ENCODE results near the gene SLC8A1. TPM values are rescaled to one million over a fixed set of nuclear protein-coding genes. Genes with fewer than 3 reads are reported as not detected.

SLC8A1 gene
- polyA plus RNA-seq, 3 donors, result 16.9 to 18.2 (median 18.0) TPM

DNA sequence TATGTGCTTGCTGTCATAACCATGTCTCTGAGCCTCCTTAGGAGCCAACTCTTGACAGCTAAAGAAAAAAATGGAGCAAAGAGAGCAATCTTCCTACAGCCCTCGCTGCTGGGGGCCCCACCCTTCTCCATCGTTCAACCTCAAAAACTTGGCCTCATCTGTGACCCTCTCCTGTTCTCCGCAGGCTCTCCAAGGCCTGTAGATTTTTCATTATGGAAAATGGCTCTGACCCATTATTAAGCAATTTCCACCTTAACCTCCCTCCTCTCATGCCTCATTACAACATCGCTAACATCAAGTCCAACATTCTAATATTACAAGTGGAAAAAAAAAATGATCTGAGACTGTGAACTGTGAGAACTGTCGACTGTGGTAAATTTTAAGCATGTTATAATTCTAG is 98.7 kb downstream of the SLC8A1 start:
- H3K27ac ChIP-seq (ENCODE audit: low read depth in 1 of 2, low read length in 2 of 2), result peak overlapping the region in 1 of 2 donors; percentile 58
- H3K4me1 ChIP-seq (ENCODE audit: control insufficient read depth in 1 of 2, insufficient read depth in 2 of 2, low read length in 2 of 2), result peaks cover 18 to 28% of the 10 kb centered on the region in 2 donors
- H3K4me2 ChIP-seq (replicated peaks; ENCODE audit: extremely low read depth, low read length, poor library complexity, severe bottlenecking), result no peak overlapping the region
- H3K9me3 ChIP-seq (replicated peaks in 1 of 2; ENCODE audit: control insufficient read depth in 1 of 2, insufficient read depth in 1 of 2, low read length in 2 of 2), result no peaks in the 10 kb centered on the region
- Mint-ChIP-seq H3K9me3 (no peaks in the 10 kb centered on the region), H3K27me3 (ENCODE audit: low read depth in 3 of 3) (no peaks in the 10 kb centered on the region), H3K4me3 (no peak overlapping the region), H3K27ac (peak overlapping the region in 4 of 7 donors; percentile 43 to 76 (median 56)), H3K4me1 (peaks cover 39% of the 10 kb centered on the region), H3K36me3 (peaks cover 21 to 29% of the 10 kb centered on the region in 2 donors)
- H3K79me2 ChIP-seq (ENCODE audit: insufficient read depth, low read length), result peaks cover 63% of the 10 kb centered on the region
- no peaks in the 10 kb centered on the region for H3K27me3 ChIP-seq (ENCODE audit: control insufficient read depth in 2 of 2, insufficient read depth in 2 of 2, low read length in 2 of 2)
- DNase-seq, result no peak
- H3K4me3 ChIP-seq (replicated peaks in 1 of 3; ENCODE audit: low read depth in 2 of 3, low read length in 3 of 3), result no peak overlapping the region
- TF ChIP-seq, protein P1, sequence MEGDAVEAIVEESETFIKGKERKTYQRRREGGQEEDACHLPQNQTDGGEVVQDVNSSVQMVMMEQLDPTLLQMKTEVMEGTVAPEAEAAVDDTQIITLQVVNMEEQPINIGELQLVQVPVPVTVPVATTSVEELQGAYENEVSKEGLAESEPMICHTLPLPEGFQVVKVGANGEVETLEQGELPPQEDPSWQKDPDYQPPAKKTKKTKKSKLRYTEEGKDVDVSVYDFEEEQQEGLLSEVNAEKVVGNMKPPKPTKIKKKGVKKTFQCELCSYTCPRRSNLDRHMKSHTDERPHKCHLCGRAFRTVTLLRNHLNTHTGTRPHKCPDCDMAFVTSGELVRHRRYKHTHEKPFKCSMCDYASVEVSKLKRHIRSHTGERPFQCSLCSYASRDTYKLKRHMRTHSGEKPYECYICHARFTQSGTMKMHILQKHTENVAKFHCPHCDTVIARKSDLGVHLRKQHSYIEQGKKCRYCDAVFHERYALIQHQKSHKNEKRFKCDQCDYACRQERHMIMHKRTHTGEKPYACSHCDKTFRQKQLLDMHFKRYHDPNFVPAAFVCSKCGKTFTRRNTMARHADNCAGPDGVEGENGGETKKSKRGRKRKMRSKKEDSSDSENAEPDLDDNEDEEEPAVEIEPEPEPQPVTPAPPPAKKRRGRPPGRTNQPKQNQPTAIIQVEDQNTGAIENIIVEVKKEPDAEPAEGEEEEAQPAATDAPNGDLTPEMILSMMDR (IDR thresholded peaks at IDR 0.05), result no peak
- peaks cover 0 to 16% of the 10 kb centered on the region in 2 donors for H3K36me3 ChIP-seq (replicated peaks in 1 of 2; ENCODE audit: control insufficient read depth in 1 of 2, insufficient read depth in 2 of 2, low read length in 2 of 2)
- 89% methylated on average over 3 of the region's 5 CpGs for WGBS (ENCODE audit: insufficient coverage)
- peaks cover 98% of the 10 kb centered on the region for H4K20me1 ChIP-seq (ENCODE audit: insufficient read depth, low read length)
- H2AFZ ChIP-seq (ENCODE audit: insufficient read depth, low read depth, low read length, poor library complexity, severe bottlenecking), result no peak overlapping the region
- intact Hi-C loops (cut with micrococcal nuclease), result no loop called here
- no peak overlapping the region for H3K9ac ChIP-seq (ENCODE audit: insufficient read depth, low read length, poor library complexity, severe bottlenecking)

GRCh38 chr2:40352703-40353099 is 99.2 kb downstream of the SLC8A1 start:
- H3K4me1 ChIP-seq (ENCODE audit: control insufficient read depth in 1 of 2, insufficient read depth in 2 of 2, low read length in 2 of 2), result peaks cover 18 to 28% of the 10 kb centered on the region in 2 donors
- H3K27me3 Mint-ChIP-seq (ENCODE audit: low read depth in 3 of 3), result no peaks in the 10 kb centered on the region
- H3K36me3 Mint-ChIP-seq, result peaks cover 20 to 31% of the 10 kb centered on the region in 2 donors
- no peak overlapping the region for H3K4me3 Mint-ChIP-seq
- TF ChIP-seq, protein P1 (IDR thresholded peaks at IDR 0.05), result no peak
- WGBS (ENCODE audit: insufficient coverage), result 100% methylated on average over 4 of the region's 7 CpGs
- peak overlapping the region in 1 of 2 donors; percentile 58 for H3K27ac ChIP-seq (ENCODE audit: low read depth in 1 of 2, low read length in 2 of 2)
- H2AFZ ChIP-seq (ENCODE audit: insufficient read depth, low read depth, low read length, poor library complexity, severe bottlenecking), result no peak overlapping the region
- no peak overlapping the region for H3K9ac ChIP-seq (ENCODE audit: insufficient read depth, low read length, poor library complexity, severe bottlenecking)
- no peaks in the 10 kb centered on the region for H3K27me3 ChIP-seq (ENCODE audit: control insufficient read depth in 2 of 2, insufficient read depth in 2 of 2, low read length in 2 of 2)
- H3K4me2 ChIP-seq (replicated peaks; ENCODE audit: extremely low read depth, low read length, poor library complexity, severe bottlenecking), result no peak overlapping the region
- no peaks in the 10 kb centered on the region for H3K9me3 ChIP-seq (replicated peaks in 1 of 2; ENCODE audit: control insufficient read depth in 1 of 2, insufficient read depth in 1 of 2, low read length in 2 of 2)
- no peaks in the 10 kb centered on the region for H3K9me3 Mint-ChIP-seq
- peaks cover 62% of the 10 kb centered on the region for H3K79me2 ChIP-seq (ENCODE audit: insufficient read depth, low read length)
- H3K27ac Mint-ChIP-seq, result peak overlapping the region in 2 of 7 donors; percentile 46 to 76
- intact Hi-C loops (cut with micrococcal nuclease), result no loop called here
- H4K20me1 ChIP-seq (ENCODE audit: insufficient read depth, low read length), result peaks cover 97% of the 10 kb centered on the region
- no peak overlapping the region for H3K4me3 ChIP-seq (replicated peaks in 1 of 3; ENCODE audit: low read depth in 2 of 3, low read length in 3 of 3)
- peaks cover 41% of the 10 kb centered on the region for H3K4me1 Mint-ChIP-seq
- DNase-seq, result no peak
- peaks cover 0 to 18% of the 10 kb centered on the region in 2 donors for H3K36me3 ChIP-seq (replicated peaks in 1 of 2; ENCODE audit: control insufficient read depth in 1 of 2, insufficient read depth in 2 of 2, low read length in 2 of 2)

Measured in CD14-positive monocyte (primary cell).